Neural cell (in vitro differentiated cells): ENCODE data around the gene WDR33. TPM values are rescaled to one million over a fixed set of nuclear protein-coding genes. Genes with fewer than 3 reads are reported as not detected.

ENCODE experiments used
- H2AFZ ChIP-seq: fragments of 200-600, 300-800 bp; sonication (generic), shearing (Covaris generic); 2 replicates; pipeline ENCODE4 v1.6.0; 2014; ENCODE audit warnings: low read depth, mild to moderate bottlenecking, antibody characterized with exemption, low read length, moderate library complexity
- H3F3A ChIP-seq: fragments of 200-600 bp; shearing (Covaris generic); 2 replicates; pipeline ENCODE4 v1.6.1; 2016; ENCODE audit warnings: mild to moderate bottlenecking, moderate library complexity, mixed read lengths, antibody characterized with exemption, low read length; ENCODE audit not compliant: insufficient read depth, poor library complexity, severe bottlenecking
- H3K27ac ChIP-seq: fragments of 200-600, 300-800 bp; sonication (generic), shearing (Covaris generic); 2 replicates; pipeline ENCODE4 v1.5.1; 2014; ENCODE audit warnings: mild to moderate bottlenecking, low read length, moderate library complexity
- H3K27me3 ChIP-seq: fragments of 300-800, 200-600 bp; sonication (generic), shearing (Covaris generic); 2 replicates; pipeline ENCODE4 v1.6.0; 2014; ENCODE audit warnings: mild to moderate bottlenecking, low read depth, low read length, moderate library complexity; ENCODE audit not compliant: insufficient read depth
- H3K36me3 ChIP-seq: fragments of 300-800, 200-600 bp; sonication (generic), shearing (Covaris generic); 2 replicates; pipeline ENCODE4 v1.5.1; 2014; ENCODE audit warnings: mild to moderate bottlenecking, antibody characterized with exemption, low read length, moderate library complexity; ENCODE audit not compliant: insufficient read depth
- H3K4me2 ChIP-seq: fragments of 300-800, 200-600 bp; sonication (generic), shearing (Covaris generic); 2 replicates; pipeline ENCODE4 v1.6.0; 2014; ENCODE audit warnings: mild to moderate bottlenecking, low read length
- H3K4me3 ChIP-seq: fragments of 300-800, 200-600 bp; sonication (generic), shearing (Covaris generic); 2 replicates; pipeline ENCODE4 v1.5.1; 2014; ENCODE audit warnings: mild to moderate bottlenecking, low read length, moderate library complexity
- H3K79me2 ChIP-seq: fragments of 200-600 bp; shearing (Covaris generic); replicated peaks from 2 replicates; pipeline ENCODE4 v1.6.0; 2014; ENCODE audit warnings: mild to moderate bottlenecking, low read length, moderate library complexity; ENCODE audit not compliant: insufficient read depth
- H3K9ac ChIP-seq: fragments of 300-800, 200-600 bp; sonication (generic), shearing (Covaris generic); 2 replicates; pipeline ENCODE4 v1.6.1; 2016; ENCODE audit warnings: mild to moderate bottlenecking, low read length, mixed read lengths
- H3K9me2 ChIP-seq: fragments of 200-600 bp; shearing (Covaris generic); 2 replicates; pipeline ENCODE4 v1.6.1; 2016; ENCODE audit warnings: mild to moderate bottlenecking, low read length, mixed read lengths; ENCODE audit not compliant: insufficient read depth
- H3K9me3 ChIP-seq: fragments of 200-600, 300-800 bp; sonication (generic), shearing (Covaris generic); 2 replicates; pipeline ENCODE4 v1.6.1; 2016; ENCODE audit warnings: mild to moderate bottlenecking, mixed run types, low read length, moderate library complexity, mixed read lengths
- H4K20me1 ChIP-seq: fragments of 200-600 bp; shearing (Covaris generic); 2 replicates; pipeline ENCODE4 v1.6.1; 2016; ENCODE audit warnings: mild to moderate bottlenecking, mixed run types; ENCODE audit not compliant: insufficient read depth
- EP300 ChIP-seq: fragments of 450-650 bp; conservative IDR thresholded peaks from 2 replicates; pipeline ENCODE4 v1.6.1; 2014; ENCODE audit warnings: antibody characterized with exemption, mild to moderate bottlenecking, moderate library complexity; ENCODE audit not compliant: poor library complexity, severe bottlenecking
- EZH2 ChIP-seq: fragments of 200-600, 300-800 bp; shearing (Covaris generic), sonication (generic); IDR thresholded peaks from 2 replicates; pipeline ENCODE4 v1.6.1; 2014; ENCODE audit warnings: antibody characterized with exemption, low read length, borderline replicate concordance, mild to moderate bottlenecking; ENCODE audit not compliant: insufficient read depth, poor library complexity, severe bottlenecking
- MXI1 ChIP-seq: fragments of 450-650 bp; conservative IDR thresholded peaks from 2 replicates; pipeline ENCODE4 v1.6.1; 2014; ENCODE audit warnings: antibody characterized with exemption, mild to moderate bottlenecking; ENCODE audit not compliant: poor library complexity, severe bottlenecking
- POLR2AphosphoS5 ChIP-seq: IDR thresholded peaks from 2 replicates; pipeline ENCODE4 v1.6.1; 2012
- RAD21 ChIP-seq: fragments of 450-650 bp; conservative IDR thresholded peaks from 2 replicates; pipeline ENCODE4 v1.6.1; 2014; ENCODE audit warnings: antibody characterized with exemption, mild to moderate bottlenecking, moderate library complexity
- SMC3 ChIP-seq: fragments of 450-650 bp; conservative IDR thresholded peaks from 2 replicates; pipeline ENCODE4 v1.6.1; 2014; ENCODE audit warnings: antibody characterized with exemption, mild to moderate bottlenecking, moderate library complexity; ENCODE audit not compliant: poor library complexity
- TAF1 ChIP-seq: IDR thresholded peaks from 2 replicates; pipeline ENCODE4 v1.6.1; 2012; ENCODE audit warnings: low read depth
- polyA plus RNA-seq: library from polyadenylated mRNA; depleted of rRNA; stranded (reverse); fragments of >200 nt; gene quantifications from 2 replicates; pipeline ENCODE4 v1.2.3, GENCODE V29; 2014
- TF ChIP-seq, protein P1 (sequence below): fragments of 450-650 bp; IDR thresholded peaks from 2 replicates; pipeline ENCODE4 v1.5.1; 2014; ENCODE audit warnings: antibody characterized with exemption, mild to moderate bottlenecking, moderate library complexity; ENCODE audit not compliant: poor library complexity, severe bottlenecking
- TF ChIP-seq, protein P2 (sequence below): IDR thresholded peaks from 2 replicates; pipeline ENCODE4 v1.6.1; 2012; ENCODE audit warnings: borderline replicate concordance

Gene WDR33
- polyA plus RNA-seq, 1 donor from 2014 or later: 58.7 TPM

DNA sequence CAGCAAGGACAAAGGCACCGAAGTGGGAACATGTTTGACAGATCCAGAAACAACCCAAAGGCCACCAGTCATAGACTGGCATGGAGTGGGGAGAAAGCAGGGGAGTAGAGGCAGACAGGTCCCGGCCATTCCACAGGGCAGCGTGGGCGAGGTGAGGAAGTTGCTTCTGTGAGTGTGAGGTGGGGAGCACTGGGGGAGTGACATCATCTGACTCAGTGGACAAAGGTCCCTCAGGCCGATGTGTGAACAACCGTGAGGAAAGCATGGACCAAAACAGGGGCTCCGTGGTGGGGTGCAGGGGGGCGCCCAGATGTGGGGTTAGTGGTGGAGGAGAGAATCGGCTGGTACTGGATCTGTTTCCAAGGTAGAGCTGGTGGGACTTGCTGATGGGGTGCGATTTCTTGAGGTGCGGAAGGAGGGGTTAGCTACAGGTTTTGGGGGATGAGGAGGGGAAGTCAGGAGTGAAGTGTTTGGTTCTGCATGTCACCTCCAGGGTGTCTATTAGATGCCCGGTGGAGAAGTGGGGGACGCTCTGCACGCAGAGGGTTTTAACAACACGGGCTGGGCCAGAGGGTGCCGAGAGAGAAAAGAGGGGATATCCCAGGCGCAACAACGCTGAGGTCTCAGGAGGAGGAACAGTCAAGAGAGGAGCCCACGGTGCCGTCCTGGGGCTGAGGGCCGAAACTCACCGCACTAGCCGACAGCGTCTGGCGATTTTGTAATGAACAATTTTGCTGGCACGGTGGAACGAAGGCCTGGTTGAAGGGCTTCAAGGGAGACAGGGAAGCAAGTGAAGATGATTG is 112.2 kb downstream of the WDR33 start:
- H3K27ac ChIP-seq: no peak overlapping the region
- H4K20me1 ChIP-seq: no peaks in the 10 kb centered on the region
- no peak overlapping the region for H3K4me3 ChIP-seq
- H2AFZ ChIP-seq: no peak overlapping the region
- H3K9ac ChIP-seq: no peak overlapping the region
- H3K9me2 ChIP-seq: no peaks in the 10 kb centered on the region
- H3K36me3 ChIP-seq: peaks cover 7% of the 10 kb centered on the region
- H3K4me2 ChIP-seq: no peak overlapping the region
- no peaks in the 10 kb centered on the region for H3K9me3 ChIP-seq
- peaks cover 10% of the 10 kb centered on the region for H3F3A ChIP-seq
- peaks cover 2% of the 10 kb centered on the region for H3K27me3 ChIP-seq
- TF ChIP-seq TAF1 (no peak), EP300 (no peak), EZH2 (no peak)
- TF ChIP-seq, protein P1, sequence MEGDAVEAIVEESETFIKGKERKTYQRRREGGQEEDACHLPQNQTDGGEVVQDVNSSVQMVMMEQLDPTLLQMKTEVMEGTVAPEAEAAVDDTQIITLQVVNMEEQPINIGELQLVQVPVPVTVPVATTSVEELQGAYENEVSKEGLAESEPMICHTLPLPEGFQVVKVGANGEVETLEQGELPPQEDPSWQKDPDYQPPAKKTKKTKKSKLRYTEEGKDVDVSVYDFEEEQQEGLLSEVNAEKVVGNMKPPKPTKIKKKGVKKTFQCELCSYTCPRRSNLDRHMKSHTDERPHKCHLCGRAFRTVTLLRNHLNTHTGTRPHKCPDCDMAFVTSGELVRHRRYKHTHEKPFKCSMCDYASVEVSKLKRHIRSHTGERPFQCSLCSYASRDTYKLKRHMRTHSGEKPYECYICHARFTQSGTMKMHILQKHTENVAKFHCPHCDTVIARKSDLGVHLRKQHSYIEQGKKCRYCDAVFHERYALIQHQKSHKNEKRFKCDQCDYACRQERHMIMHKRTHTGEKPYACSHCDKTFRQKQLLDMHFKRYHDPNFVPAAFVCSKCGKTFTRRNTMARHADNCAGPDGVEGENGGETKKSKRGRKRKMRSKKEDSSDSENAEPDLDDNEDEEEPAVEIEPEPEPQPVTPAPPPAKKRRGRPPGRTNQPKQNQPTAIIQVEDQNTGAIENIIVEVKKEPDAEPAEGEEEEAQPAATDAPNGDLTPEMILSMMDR: no peak
- TF ChIP-seq, protein P2, sequence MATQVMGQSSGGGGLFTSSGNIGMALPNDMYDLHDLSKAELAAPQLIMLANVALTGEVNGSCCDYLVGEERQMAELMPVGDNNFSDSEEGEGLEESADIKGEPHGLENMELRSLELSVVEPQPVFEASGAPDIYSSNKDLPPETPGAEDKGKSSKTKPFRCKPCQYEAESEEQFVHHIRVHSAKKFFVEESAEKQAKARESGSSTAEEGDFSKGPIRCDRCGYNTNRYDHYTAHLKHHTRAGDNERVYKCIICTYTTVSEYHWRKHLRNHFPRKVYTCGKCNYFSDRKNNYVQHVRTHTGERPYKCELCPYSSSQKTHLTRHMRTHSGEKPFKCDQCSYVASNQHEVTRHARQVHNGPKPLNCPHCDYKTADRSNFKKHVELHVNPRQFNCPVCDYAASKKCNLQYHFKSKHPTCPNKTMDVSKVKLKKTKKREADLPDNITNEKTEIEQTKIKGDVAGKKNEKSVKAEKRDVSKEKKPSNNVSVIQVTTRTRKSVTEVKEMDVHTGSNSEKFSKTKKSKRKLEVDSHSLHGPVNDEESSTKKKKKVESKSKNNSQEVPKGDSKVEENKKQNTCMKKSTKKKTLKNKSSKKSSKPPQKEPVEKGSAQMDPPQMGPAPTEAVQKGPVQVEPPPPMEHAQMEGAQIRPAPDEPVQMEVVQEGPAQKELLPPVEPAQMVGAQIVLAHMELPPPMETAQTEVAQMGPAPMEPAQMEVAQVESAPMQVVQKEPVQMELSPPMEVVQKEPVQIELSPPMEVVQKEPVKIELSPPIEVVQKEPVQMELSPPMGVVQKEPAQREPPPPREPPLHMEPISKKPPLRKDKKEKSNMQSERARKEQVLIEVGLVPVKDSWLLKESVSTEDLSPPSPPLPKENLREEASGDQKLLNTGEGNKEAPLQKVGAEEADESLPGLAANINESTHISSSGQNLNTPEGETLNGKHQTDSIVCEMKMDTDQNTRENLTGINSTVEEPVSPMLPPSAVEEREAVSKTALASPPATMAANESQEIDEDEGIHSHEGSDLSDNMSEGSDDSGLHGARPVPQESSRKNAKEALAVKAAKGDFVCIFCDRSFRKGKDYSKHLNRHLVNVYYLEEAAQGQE: no peak
- H3K79me2 ChIP-seq: peaks cover 9% of the 10 kb centered on the region

DNA sequence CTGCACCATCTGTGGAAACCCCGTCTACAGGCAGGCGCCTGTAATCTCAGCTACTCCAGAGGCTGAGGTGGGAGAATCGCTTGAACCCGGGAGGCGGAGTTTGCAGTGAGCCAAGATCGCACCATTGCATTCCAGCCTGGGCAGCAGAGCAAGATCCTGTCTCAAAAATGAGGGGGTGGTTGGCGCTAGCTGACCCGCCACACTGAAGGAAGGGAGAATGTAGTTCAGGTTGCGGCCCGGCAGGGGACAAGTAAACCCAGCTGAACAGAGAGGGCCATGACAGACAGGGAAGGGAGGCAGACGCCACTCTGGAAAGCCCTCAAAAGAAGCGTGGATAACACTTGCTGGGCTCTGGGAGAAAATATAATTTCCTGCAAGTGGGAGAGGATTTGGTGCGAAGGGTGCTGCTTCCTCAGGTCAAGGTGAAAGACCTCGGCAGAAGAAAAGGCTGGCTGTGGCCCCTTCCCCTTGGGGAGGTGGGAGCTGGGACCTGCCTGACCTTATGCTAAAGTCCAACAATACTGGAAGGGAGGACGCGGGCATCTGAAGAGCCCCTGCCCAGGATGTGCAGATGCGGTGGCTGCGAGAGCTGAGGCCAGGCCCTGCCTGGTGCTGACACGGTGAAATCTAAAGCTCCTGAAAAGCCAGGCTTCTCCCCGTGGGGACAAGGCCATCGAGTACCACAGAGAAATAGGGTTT is 113.3 kb downstream of the WDR33 start:
- TF ChIP-seq, protein P1: no peak
- TF ChIP-seq, protein P2: no peak
- no peak for TF ChIP-seq EP300
- no peak for TF ChIP-seq POLR2AphosphoS5
- TF ChIP-seq EZH2: no peak
- TF ChIP-seq TAF1: no peak
- no peak for TF ChIP-seq MXI1
- TF ChIP-seq RAD21: no peak
- no peak for TF ChIP-seq SMC3
- Histone ChIP-seq H3K9me3 (no peaks in the 10 kb centered on the region), H3K27ac (no peak overlapping the region)

More for the DNA sequence above, 113.3 kb downstream of the WDR33 start:
- Histone ChIP-seq H4K20me1 (no peaks in the 10 kb centered on the region), H3K9ac (no peak overlapping the region), H3K27me3 (peaks cover 2% of the 10 kb centered on the region), H3K4me3 (no peak overlapping the region), H2AFZ (no peak overlapping the region), H3K79me2 (no peaks in the 10 kb centered on the region), H3K36me3 (no peaks in the 10 kb centered on the region), H3K4me2 (no peak overlapping the region), H3F3A (peaks cover 6% of the 10 kb centered on the region), H3K9me2 (no peaks in the 10 kb centered on the region)
